Astrocyte of the spinal cord (primary cell): ENCODE data around the gene ARRB1.
"Not testable (repeated sequence)": the region's sequence is repeated elsewhere in the genome, so short reads cannot be mapped to it uniquely, and the experiment has no call there.

ENCODE experiments used
- DNase-seq: peaks from one replicate; pipeline ENCODE4 v3.0.0; 2011; ENCODE audit warnings: low read depth, low spot score
- H3K4me3 ChIP-seq: 2 replicates; pipeline ENCODE4 v1.5.1; 2011; ENCODE audit warnings: low read depth, mild to moderate bottlenecking, low read length, moderate library complexity
- CTCF ChIP-seq: IDR thresholded peaks from 2 replicates; pipeline ENCODE4 v1.5.1; 2012; ENCODE audit warnings: low read depth, mild to moderate bottlenecking, low read length, inconsistent platforms
- in situ Hi-C: cut with HindIII; loops from 2 replicates; pipeline ENCODE4 v1.10.0; 2017; ENCODE audit warnings: low sequenced_read_pairs

ARRB1 gene

DNA sequence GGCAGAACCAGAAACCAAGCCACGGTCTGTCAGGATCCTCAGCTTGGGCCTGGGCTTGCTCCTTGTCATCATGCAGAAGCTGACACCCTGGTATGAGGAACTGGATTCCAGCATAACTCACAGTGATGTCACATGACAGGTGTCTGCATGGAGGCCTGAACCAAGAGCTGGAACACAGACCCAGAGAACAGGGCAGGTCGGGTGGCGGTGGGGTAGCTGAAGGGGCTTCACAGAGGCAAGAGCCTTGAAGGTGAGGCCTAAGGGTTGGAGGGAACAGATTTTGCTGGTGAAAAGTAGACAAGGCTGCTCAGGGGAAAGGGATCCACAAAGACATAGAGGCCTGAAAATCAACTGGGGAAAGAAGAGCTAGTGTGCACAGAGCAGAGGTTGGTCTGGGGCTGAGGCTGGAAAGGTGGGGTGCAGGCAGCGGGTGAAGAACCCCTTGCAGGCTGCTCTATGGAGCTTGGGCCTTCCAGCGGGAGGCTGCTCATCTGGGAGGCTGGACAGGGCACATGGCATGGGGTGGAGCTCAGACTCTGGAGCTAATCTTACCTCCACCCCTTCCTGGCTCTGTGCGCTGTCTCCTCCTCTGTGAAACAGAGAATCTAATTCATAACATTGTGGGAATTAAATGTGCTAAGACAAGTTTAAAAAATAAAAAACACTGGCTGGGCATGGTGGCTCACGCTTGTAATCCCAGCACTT is 29.4 kb upstream of the ARRB1 start:
- no peak overlapping the region for H3K4me3 ChIP-seq
- no peak for DNase-seq
- in situ Hi-C loops = no loop called here
- TF ChIP-seq CTCF = no peak

DNA sequence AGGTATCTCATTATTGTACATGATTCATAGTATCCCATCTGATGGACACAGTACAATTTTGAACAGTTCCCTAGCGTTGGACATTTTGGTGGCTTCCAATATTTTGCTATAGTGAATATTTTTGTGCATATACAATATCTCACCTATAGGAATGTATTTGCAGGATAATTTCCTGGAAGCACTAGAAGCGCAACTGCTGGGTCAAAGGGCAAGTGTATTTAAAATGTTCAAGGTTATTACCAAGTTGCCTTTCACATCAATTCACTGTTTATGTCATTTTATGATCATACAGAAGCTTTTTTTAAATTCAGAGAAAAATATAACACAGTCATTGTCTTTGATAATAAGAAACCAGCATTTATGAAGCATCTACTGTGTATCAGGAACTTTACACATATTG is 28.8 kb upstream of the ARRB1 start:
- H3K4me3 ChIP-seq = no peak overlapping the region
- DNase-seq = no peak
- in situ Hi-C loops = no loop called here
- TF ChIP-seq CTCF = no peak

- in situ Hi-C loops, DNase-seq, H3K4me3 ChIP-seq: not testable (repeated sequence)
Measured at GRCh38 chr11:75378776-75379175, 27.3 kb upstream of the ARRB1 start.

GRCh38 chr11:75376175-75376574 is 24.7 kb upstream of the ARRB1 start:
- in situ Hi-C loops = no loop called here
- no peak overlapping the region for H3K4me3 ChIP-seq
- no peak for TF ChIP-seq CTCF
- no peak for DNase-seq

- in situ Hi-C loops = no loop called here
- no peak for TF ChIP-seq CTCF
- no peak for DNase-seq
- no peak overlapping the region for H3K4me3 ChIP-seq
Measured at GRCh38 chr11:75375626-75376025, 24.2 kb upstream of the ARRB1 start.

- TF ChIP-seq CTCF = no peak
- in situ Hi-C loops = no loop called here
- DNase-seq = no peak
- no peak overlapping the region for H3K4me3 ChIP-seq
Measured at GRCh38 chr11:75374646-75375045, 23.2 kb upstream of the ARRB1 start.

- DNase-seq = no peak
- no peak for TF ChIP-seq CTCF
- in situ Hi-C loops = no loop called here
- no peak overlapping the region for H3K4me3 ChIP-seq
Measured at GRCh38 chr11:75373201-75373600, 21.7 kb upstream of the ARRB1 start.
